Neutrophil (primary cell): ENCODE results near the gene SBNO2.
A peak's percentile ranks its signal among the peaks of the same experiment; 100 is the strongest.

Experiments used
- H3K27ac ChIP-seq: fragments of 200-600 bp; sonication (generic); 2 replicates; pipeline ENCODE4 v1.5.1; 2016; ENCODE audit warnings: mild to moderate bottlenecking, moderate library complexity
- H3K27me3 ChIP-seq: fragments of 200-600 bp; sonication (generic); 2 replicates; pipeline ENCODE4 v1.6.0; 2016; ENCODE audit warnings: mild to moderate bottlenecking
- H3K36me3 ChIP-seq: fragments of 200-600 bp; sonication (generic); 2 replicates; pipeline ENCODE4 v1.5.1; 2017
- H3K4me1 ChIP-seq, 2 experiments: fragments of 200-600 bp in 1 of 2; sonication (generic) in 1 of 2; 1 replicate in 1 of 2; 2 replicates in 1 of 2; pipeline versions ENCODE4 v1.5.1 to v1.6.1; 2013 to 2016; ENCODE audit warnings: low read depth in 1 of 2, low read length in 1 of 2, mild to moderate bottlenecking in 1 of 2, moderate library complexity in 1 of 2; ENCODE audit not compliant: control insufficient read depth in 1 of 2, insufficient read depth in 1 of 2
- H3K4me3 ChIP-seq, 2 experiments: fragments of 200-600 bp in 1 of 2; sonication (generic) in 1 of 2; 1 replicate in 1 of 2; 2 replicates in 1 of 2; pipeline ENCODE4 v1.5.1; 2013 to 2016; ENCODE audit warnings: low read depth in 1 of 2, low read length in 1 of 2, mild to moderate bottlenecking in 1 of 2, moderate library complexity in 1 of 2
- H3K9me3 ChIP-seq: fragments of 200-600 bp; sonication (generic); 2 replicates; pipeline ENCODE4 v1.5.1; 2016
- CTCF ChIP-seq: fragments of 200-600 bp; sonication (generic); IDR thresholded peaks from 2 replicates; pipeline ENCODE4 v1.5.1; 2016; ENCODE audit warnings: antibody characterized with exemption

The SBNO2 gene

GRCh38 chr19:1128106-1128505 is 46.0 kb downstream of the SBNO2 start:
- no peaks in the 10 kb centered on the region for H3K27me3 ChIP-seq
- H3K27ac ChIP-seq = no peak overlapping the region
- no peak for TF ChIP-seq CTCF
- no peaks in the 10 kb centered on the region for H3K9me3 ChIP-seq
- H3K4me3 ChIP-seq = no peak overlapping the region
- peaks cover 25 to 32% of the 10 kb centered on the region in 2 experiments for H3K4me1 ChIP-seq
- peaks cover 75% of the 10 kb centered on the region for H3K36me3 ChIP-seq

- Histone ChIP-seq H3K9me3 (no peaks in the 10 kb centered on the region), H3K27ac (peak overlapping the region; percentile 49), H3K27me3 (no peaks in the 10 kb centered on the region), H3K36me3 (peaks cover 84% of the 10 kb centered on the region), H3K4me1 (peaks cover 16 to 32% of the 10 kb centered on the region in 2 experiments), H3K4me3 (no peak overlapping the region)
- TF ChIP-seq CTCF = no peak
Measured at GRCh38 chr19:1126984-1127760, 46.9 kb downstream of the SBNO2 start.

- Histone ChIP-seq H3K4me1 (peaks cover 14 to 27% of the 10 kb centered on the region in 2 experiments), H3K36me3 (peaks cover 97% of the 10 kb centered on the region), H3K9me3 (no peaks in the 10 kb centered on the region), H3K4me3 (no peak overlapping the region), H3K27me3 (no peaks in the 10 kb centered on the region), H3K27ac (peak overlapping the region; percentile 49)
- no peak for TF ChIP-seq CTCF
Measured at GRCh38 chr19:1125601-1126467, 48.2 kb downstream of the SBNO2 start.

- Histone ChIP-seq H3K9me3 (no peaks in the 10 kb centered on the region), H3K36me3 (peaks cover 98% of the 10 kb centered on the region), H3K4me3 (no peak overlapping the region), H3K27ac (peak overlapping the region; percentile 13), H3K27me3 (no peaks in the 10 kb centered on the region), H3K4me1 (peaks cover 0 to 10% of the 10 kb centered on the region in 2 experiments)
- TF ChIP-seq CTCF = no peak
Measured at GRCh38 chr19:1123885-1124677, 50.0 kb downstream of the SBNO2 start.

GRCh38 chr19:1123381-1123780 is 50.7 kb downstream of the SBNO2 start:
- H3K4me1 ChIP-seq = peaks cover 0 to 5% of the 10 kb centered on the region in 2 experiments
- H3K4me3 ChIP-seq = no peak overlapping the region
- no peaks in the 10 kb centered on the region for H3K27me3 ChIP-seq
- TF ChIP-seq CTCF = no peak
- H3K27ac ChIP-seq = peak overlapping the region; percentile 13
- peaks cover 100% of the 10 kb centered on the region for H3K36me3 ChIP-seq
- no peaks in the 10 kb centered on the region for H3K9me3 ChIP-seq
